GM12872 (cell line): ENCODE results near the gene ATP10A.

Experiments used
- CTCF ChIP-seq: IDR thresholded peaks from 3 replicates; pipeline ENCODE4 v1.5.1; 2011; ENCODE audit warnings: low read depth, mild to moderate bottlenecking, low read length, moderate library complexity; ENCODE audit not compliant: insufficient read depth

The ATP10A gene

GRCh38 chr15:25882466-25882865, 19.3 kb upstream of the ATP10A start:
- no peak for TF ChIP-seq CTCF

DNA sequence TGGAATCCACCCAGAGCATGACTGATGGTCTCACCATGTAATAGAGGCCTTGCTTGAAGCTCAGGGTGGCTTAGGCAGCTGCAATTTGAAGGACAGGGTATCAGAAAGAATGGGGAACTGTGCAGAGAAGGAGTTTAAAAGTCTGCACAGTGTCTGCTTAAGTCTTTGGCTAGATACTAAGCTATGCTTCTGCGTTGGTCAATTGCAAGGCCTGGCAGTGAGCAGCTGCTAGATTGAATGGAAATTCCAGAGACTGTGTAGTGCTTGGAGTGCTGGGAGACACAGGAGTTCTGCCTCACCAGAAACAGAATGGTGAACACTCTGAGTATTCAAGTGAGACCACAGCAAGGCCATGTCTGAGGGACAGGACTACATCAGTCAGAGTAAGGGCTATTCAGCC, 17.3 kb upstream of the ATP10A start:
- no peak for TF ChIP-seq CTCF

DNA sequence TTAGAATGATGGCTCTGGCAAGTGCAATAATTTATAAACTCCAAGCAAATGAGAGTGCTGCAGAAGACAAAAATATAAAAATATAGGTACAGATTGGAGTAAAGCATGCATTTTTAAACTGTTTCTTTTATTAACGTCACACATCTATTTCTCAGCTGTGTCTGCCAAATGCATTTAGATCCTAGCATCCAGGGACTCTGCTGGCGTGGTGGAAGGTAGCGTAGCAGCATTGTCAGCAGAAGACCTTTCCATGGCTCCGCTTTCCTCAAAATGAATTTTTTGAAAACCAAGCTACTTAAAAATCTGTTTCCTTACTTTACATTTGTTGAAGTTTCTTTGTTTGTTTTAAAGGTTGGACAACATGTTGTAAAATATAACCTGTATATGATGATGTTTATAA, 16.3 kb upstream of the ATP10A start:
- TF ChIP-seq CTCF, result no peak

DNA sequence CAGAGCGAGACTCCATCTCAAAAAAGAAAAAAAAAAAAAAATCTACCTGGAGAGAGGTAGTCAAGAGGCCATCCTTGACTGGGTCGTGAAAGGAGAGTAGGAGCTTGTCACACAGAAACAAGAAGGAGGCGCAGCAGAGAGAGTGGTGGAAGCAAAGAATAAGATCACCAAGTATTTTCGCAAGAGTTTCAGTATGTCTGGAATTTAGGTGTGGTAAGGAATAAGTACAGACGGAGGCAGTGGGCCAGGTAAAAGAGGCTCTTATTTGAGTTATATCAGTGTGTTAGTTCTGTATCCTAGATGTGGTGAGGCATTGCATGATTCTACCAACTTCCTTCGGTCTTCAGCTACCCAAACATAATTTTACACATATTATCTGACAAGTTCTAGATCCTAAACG, 14.6 kb upstream of the ATP10A start:
- no peak for TF ChIP-seq CTCF

DNA sequence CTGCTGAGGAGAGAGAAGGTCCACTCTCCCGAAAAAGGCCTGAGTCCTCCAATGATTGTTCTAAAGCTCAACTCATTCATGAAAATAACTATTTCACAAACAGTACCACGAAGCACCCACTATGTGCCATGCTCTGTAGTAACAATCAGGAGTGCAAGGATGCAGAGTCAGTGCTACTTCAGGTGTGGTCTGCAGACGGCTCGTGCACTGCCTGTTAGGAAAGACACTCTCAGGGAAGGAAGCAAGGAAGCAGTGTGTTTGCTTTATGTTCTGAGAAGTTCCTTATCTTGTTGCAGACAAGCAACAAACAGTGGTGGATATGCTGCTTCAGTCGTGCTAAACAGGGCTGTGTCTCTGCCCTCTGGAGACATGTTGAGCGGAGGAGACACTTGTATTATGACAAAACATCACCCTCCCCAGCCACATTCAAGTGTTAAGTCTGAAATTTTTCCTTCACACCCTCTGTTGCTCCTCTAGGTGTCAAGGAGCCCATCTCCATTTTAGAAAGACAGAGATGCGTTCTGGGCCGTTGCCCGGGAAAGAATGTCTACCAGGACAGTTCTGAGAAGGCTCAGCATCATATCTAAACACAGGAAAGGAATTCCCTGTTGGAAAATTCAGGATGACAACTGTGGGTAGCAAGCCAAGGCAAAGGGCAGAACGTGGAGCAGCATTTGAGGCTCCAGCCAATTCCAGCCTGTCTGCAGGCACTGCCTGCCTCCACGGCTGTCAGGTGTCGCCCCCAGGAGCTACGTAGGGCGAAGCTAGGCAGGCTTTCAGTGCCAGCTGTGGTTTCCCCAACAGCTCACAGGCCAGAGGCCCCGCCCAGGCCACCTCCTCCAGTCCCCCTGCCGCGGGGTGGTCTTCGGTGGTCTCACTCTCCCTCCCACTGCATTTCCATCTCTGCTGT, 13.4 kb upstream of the ATP10A start:
- TF ChIP-seq CTCF, result no peak

GRCh38 chr15:25875566-25875965, 12.4 kb upstream of the ATP10A start:
- TF ChIP-seq CTCF, result no peak

- TF ChIP-seq CTCF, result no peak
These were observed 11.3 kb upstream of the ATP10A start for GRCh38 chr15:25874379-25874778.
